GM13977 (cell line): ENCODE measurements around the gene MFAP4.

ENCODE experiments used
- DNase-seq: peaks from one replicate; pipeline ENCODE4 v3.0.0; 2012; ENCODE audit warnings: low spot score
- in situ Hi-C: fragments of 300-500 bp; cut with MboI; formaldehyde crosslinking; loops from one replicate; pipeline ENCODE4 v1.12.0; 2022; ENCODE audit warnings: low sequenced_read_pairs, low pct_unique_long_range_greater_than_20kb, mixed read lengths, inconsistent platforms; ENCODE audit not compliant: unreplicated experiment
- TF ChIP-seq, protein P1 (sequence below): IDR thresholded peaks from 2 replicates; pipeline ENCODE4 v1.5.1; 2012; ENCODE audit warnings: mild to moderate bottlenecking, control low read depth; ENCODE audit not compliant: insufficient read depth; ENCODE audit errors: extremely low read depth, missing control alignments

MFAP4 gene

DNA sequence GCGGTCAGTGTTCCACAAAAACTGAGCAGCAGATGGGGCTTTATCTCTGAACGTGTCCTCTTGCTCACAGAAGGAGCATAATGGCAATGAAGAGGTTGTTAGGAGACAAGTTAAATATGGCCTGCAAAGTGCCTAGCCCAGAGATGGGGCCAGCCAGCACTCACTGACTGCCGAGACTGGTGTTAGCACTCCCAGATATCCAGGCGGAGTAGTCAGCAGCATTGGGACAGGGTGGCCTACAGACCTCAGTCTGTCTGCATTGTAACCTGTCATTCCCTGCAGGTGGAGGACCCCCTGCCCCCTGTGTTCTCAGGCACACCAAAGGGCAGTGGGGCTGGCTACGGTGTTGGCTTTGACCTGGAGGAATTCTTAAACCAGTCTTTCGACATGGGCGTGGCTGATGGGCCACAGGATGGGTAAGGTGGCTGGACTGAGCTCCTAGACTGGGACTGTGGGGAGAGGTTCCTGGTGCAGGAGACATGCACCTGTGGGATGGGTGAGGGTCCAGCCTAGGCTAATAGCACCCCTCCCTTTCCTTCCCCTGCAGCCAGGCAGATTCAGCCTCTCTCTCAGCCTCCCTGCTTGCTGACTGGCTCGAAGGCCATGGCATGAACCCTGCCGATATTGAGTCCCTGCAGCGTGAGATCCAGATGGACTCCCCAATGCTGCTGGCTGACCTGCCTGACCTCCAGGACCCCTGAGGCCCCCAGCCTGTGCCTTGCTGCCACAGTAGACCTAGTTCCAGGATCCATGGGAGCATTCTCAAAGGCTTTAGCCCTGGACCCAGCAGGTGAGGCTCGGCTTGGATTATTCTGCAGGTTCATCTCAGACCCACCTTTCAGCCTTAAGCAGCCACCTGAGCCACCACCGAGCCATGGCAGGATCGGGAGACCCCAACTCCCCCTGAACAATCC is 4.2 kb downstream of the MFAP4 start:
- no peak for DNase-seq
- in situ Hi-C loops, result no loop called here
- TF ChIP-seq, protein P1, sequence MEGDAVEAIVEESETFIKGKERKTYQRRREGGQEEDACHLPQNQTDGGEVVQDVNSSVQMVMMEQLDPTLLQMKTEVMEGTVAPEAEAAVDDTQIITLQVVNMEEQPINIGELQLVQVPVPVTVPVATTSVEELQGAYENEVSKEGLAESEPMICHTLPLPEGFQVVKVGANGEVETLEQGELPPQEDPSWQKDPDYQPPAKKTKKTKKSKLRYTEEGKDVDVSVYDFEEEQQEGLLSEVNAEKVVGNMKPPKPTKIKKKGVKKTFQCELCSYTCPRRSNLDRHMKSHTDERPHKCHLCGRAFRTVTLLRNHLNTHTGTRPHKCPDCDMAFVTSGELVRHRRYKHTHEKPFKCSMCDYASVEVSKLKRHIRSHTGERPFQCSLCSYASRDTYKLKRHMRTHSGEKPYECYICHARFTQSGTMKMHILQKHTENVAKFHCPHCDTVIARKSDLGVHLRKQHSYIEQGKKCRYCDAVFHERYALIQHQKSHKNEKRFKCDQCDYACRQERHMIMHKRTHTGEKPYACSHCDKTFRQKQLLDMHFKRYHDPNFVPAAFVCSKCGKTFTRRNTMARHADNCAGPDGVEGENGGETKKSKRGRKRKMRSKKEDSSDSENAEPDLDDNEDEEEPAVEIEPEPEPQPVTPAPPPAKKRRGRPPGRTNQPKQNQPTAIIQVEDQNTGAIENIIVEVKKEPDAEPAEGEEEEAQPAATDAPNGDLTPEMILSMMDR, result no peak

DNA sequence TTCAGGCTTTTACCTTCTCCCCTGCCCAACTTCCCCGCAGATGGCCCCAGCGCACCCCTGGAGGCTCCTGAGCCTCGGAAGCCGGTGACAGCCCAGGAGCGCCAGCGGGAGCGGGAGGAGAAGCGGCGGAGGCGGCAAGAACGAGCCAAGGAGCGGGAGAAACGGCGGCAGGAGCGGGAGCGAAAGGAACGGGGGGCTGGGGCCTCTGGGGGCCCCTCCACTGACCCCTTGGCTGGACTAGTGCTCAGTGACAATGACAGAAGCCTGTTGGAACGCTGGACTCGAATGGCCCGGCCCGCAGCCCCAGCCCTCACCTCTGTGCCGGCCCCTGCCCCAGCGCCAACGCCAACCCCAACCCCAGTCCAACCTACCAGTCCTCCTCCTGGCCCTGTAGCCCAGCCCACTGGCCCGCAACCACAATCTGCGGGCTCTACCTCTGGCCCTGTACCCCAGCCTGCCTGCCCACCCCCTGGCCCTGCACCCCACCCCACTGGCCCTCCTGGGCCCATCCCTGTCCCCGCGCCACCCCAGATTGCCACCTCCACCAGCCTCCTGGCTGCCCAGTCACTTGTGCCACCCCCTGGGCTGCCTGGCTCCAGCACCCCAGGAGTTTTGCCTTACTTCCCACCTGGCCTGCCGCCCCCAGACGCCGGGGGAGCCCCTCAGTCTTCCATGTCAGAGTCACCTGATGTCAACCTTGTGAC is 5.1 kb downstream of the MFAP4 start:
- in situ Hi-C loops, result no loop called here
- DNase-seq, result no peak
- TF ChIP-seq, protein P1, result no peak

DNA sequence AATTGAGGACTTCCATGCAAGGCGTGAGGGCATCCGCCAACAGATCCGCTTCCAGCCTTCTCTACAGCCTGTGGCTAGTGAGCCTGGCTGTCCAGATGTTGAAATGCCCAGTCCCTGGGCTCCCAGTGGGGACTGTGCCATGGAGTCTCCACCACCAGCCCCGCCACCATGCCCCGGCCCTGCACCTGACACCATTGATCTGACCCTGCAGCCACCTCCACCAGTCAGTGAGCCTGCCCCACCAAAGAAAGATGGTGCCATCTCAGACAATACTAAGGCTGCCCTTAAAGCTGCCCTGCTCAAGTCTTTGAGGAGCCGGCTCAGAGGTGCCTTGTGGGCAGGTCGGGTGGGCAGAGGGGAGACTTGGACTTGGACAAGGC is 5.6 kb downstream of the MFAP4 start:
- TF ChIP-seq, protein P1, result no peak
- in situ Hi-C loops, result no loop called here
- DNase-seq, result no peak

DNA sequence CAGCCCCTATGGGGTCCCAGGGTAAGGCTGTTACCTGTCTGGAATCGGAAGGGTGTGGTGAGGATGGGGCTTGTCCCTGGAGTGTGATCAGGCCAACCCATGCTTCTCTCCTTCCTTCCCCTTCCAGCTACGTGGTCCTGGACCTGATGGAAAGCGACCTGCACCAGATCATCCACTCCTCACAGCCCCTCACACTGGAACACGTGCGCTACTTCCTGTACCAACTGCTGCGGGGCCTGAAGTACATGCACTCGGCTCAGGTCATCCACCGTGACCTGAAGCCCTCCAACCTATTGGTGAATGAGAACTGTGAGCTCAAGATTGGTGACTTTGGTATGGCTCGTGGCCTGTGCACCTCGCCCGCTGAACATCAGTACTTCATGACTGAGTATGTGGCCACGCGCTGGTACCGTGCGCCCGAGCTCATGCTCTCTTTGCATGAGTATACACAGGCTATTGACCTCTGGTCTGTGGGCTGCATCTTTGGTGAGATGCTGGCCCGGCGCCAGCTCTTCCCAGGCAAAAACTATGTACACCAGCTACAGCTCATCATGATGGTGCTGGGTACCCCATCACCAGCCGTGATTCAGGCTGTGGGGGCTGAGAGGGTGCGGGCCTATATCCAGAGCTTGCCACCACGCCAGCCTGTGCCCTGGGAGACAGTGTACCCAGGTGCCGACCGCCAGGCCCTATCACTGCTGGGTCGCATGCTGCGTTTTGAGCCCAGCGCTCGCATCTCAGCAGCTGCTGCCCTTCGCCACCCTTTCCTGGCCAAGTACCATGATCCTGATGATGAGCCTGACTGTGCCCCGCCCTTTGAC is 6.3 kb downstream of the MFAP4 start:
- TF ChIP-seq, protein P1, result no peak
- in situ Hi-C loops, result no loop called here
- no peak for DNase-seq

DNA sequence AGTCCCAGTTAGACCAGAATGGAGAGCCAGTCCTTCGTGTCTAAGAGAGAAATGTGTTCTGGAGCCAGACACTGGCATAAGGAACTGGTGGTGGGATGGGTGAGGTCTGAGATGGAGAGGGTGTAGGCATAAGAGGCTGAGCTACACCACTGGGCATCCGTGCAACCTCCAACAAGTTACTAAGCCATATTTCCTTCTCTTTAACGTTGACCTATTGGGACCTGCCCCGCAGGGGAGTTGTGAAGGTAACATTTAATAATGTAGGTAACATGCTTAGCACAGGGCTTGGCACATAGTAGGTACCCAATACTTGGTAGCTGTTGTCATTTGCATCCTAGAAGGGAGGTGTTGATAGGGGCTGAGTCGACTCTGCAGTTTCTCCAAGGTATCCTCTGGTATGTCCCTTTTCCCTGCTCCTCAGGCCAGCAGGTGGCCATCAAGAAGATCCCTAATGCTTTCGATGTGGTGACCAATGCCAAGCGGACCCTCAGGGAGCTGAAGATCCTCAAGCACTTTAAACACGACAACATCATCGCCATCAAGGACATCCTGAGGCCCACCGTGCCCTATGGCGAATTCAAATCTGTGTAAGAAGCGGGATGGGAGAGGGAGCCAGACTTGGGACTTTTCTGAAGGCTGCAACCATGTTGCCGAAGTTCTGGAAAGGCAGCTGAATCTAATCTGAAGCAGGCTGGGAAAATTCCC is 7.5 kb downstream of the MFAP4 start:
- no peak for DNase-seq
- in situ Hi-C loops, result no loop called here
- TF ChIP-seq, protein P1, result no peak
